22Rv1 (cell line): Measurements from ENCODE around the gene AFF2.

Experiments used
- H3K27ac ChIP-seq: fragments of 450-650 bp; 2 replicates; pipeline ENCODE4 v1.5.1; 2017
- CTCF ChIP-seq: fragments of 450-650 bp; IDR thresholded peaks from 2 replicates; pipeline ENCODE4 v1.5.1; 2017; ENCODE audit warnings: mild to moderate bottlenecking
- ZFX ChIP-seq: fragments of 450-650 bp; IDR thresholded peaks from 2 replicates; pipeline ENCODE4 v1.6.1; 2017; ENCODE audit warnings: antibody characterized with exemption, borderline replicate concordance

The AFF2 gene

GRCh38 chrX:148723551-148723950 is 223.1 kb downstream of the AFF2 start:
- H3K27ac ChIP-seq, result no peak overlapping the region
- no peak for TF ChIP-seq ZFX
- no peak for TF ChIP-seq CTCF

- no peak overlapping the region for H3K27ac ChIP-seq
- TF ChIP-seq CTCF, result no peak
- no peak for TF ChIP-seq ZFX
Measured at GRCh38 chrX:148728901-148729300, 228.5 kb downstream of the AFF2 start.

GRCh38 chrX:148732743-148733142 is 232.3 kb downstream of the AFF2 start:
- no peak overlapping the region for H3K27ac ChIP-seq
- no peak for TF ChIP-seq ZFX
- no peak for TF ChIP-seq CTCF

GRCh38 chrX:148741441-148741840 is 241.0 kb downstream of the AFF2 start:
- TF ChIP-seq ZFX (no peak), CTCF (no peak)
- no peak overlapping the region for H3K27ac ChIP-seq

- TF ChIP-seq CTCF (no peak), ZFX (no peak)
- no peak overlapping the region for H3K27ac ChIP-seq
Measured at GRCh38 chrX:148755111-148755510, 254.7 kb downstream of the AFF2 start.

- no peak overlapping the region for H3K27ac ChIP-seq
- TF ChIP-seq ZFX (no peak), CTCF (no peak)
Measured at GRCh38 chrX:148763896-148764295, 263.5 kb downstream of the AFF2 start.

- no peak for TF ChIP-seq ZFX
- TF ChIP-seq CTCF, result no peak
- H3K27ac ChIP-seq, result no peak overlapping the region
Measured at GRCh38 chrX:148768296-148768695, 267.9 kb downstream of the AFF2 start.
